GM21717 (cell line): ENCODE measurements around the gene SLC22A15.
"Not testable (repeated sequence)": the region's sequence is repeated elsewhere in the genome, so short reads cannot be mapped to it uniquely, and the experiment has no call there.

ENCODE experiments used
- ATAC-seq: cut with Tn5 transposase; IDR thresholded peaks from one replicate; pipeline ENCODE4 v1.9.1; 2021; ENCODE audit warnings: mild to moderate bottlenecking, moderate library complexity; ENCODE audit not compliant: unreplicated experiment

SLC22A15 gene

DNA sequence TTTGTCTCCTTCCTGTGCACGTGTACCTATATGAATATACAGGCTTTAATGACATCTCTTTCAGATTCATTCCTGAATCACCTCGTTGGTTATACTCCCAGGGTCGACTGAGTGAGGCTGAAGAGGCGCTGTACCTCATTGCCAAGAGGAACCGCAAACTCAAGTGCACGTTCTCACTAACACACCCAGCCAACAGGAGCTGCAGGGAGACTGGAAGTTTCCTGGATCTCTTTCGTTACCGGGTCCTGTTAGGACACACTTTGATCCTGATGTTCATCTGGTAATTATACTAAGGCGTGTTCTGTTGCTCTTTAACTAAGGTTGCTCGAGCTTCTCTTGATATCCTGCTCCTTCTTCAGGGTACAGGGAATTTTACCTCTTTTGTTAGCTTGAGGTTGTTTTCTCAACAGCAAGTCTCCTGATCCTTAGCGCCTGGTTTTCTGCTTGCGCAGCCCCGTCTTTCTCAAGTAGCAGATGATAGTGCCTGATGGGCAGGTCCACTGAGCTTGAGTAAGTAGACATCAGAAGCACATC, 55.1 kb downstream of the SLC22A15 start:
- no peak for ATAC-seq

DNA sequence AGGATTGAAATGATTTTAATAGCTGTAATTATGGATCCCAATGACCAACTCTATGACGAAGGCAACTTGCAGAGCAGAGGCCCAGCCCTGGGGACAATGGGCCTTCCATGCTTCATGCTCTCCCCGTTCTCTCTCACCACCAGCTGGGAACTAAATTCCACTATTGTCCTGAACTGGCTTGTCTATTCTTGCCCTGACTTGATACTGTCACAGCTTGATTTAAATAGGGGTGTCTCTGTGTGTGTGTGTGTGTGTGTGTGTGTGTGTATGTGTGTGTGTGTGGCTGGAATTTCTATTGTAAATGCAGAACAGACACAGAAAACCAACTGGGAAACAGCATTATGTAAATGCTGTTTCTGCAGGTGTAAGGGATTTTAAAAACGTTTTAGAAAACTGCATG, 57.0 kb downstream of the SLC22A15 start:
- no peak for ATAC-seq

DNA sequence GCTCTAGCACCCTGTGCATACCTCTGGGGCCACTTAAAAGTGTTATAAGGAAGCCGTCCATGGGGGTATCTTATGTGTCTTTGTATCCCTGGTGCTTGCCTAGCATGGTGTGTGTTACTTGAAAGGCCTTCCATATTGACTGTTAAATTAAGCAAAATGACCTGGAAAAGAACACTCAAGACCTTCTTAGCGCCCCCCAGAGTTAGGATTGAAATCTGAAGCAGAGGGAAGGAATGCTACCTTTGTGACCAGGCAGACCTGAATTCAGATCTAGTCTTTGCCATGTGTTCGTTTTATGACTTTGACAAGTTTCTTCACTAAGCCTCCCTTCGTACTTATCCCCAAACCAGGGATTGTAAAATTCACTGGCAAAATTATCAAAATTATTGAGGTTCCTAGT, 59.9 kb downstream of the SLC22A15 start:
- ATAC-seq = no peak

DNA sequence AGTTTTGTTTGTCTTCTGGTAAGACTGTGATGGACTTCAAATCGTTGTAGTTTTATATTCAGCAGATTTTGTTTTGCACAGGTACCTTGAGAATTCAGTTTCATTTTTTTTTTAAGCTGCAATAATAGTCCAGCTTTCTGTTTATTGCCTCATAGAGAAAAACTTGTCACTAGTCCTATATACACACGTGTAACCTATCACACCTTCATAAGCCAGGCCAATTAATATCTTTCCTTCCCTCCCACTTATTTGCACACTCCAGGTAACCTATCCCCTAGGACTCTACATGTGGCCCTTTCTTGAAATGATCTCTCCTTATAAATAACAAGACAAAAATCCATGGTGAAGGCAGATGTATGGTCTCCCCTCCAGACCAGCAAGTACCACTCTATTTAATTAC, 62.4 kb downstream of the SLC22A15 start:
- ATAC-seq = no peak

DNA sequence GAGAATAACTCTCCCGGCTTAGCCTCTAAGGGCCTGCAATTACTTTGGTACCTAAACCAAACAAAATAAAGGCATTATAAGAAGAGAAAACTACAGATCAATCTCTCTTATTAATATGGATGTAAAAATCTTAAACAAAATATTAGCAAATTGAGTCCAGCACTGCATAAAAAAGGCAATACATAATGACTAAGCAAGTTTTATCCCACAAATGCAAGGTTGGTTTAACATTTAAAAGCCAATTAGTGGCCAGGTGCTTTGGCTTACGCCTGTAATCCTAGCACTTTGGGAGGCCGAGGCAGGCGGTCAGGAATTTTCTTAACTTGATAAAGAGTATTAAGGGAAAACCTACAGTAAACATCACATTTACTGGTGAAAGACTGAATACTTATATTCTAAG, 67.8 kb downstream of the SLC22A15 start:
- no peak for ATAC-seq

DNA sequence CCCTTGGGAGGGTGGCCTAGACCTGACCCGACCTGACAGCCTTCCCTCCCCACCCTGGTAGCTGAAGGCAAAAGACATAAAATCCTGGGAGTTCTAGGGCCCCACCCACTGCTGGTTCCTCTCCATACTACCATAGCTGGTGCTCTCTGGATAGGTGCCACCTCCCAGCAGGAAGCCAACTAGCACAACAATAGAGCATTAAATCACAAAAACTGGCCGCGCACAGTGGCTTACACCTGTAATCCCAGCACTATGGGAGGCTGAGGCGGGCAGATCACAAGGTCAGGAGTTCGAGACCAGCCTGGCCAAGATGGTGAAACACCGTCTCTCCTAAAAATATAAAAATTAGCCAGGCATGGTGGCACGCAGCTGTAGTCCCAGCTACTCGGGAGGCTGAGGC, 70.6 kb downstream of the SLC22A15 start:
- ATAC-seq = not testable (repeated sequence)

DNA sequence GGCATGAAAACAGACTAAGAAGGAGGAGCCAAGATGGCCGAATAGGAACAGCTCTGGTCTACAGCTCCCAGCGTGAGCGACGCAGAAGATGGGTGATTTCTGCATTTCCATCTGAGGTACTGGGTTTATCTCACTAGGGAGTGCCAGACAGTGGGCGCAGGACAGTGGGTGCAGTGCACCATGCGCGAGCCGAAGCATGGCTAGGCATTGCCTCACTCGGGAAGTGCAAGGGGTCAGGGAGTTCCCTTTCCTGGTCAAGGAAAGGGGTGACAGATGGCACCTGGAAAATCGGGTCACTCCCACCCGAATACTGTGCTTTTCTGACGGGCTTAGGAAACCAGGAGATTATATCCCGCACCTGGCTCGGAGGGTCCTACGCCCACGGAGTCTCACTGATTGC, 75.6 kb downstream of the SLC22A15 start:
- not testable (repeated sequence) for ATAC-seq

DNA sequence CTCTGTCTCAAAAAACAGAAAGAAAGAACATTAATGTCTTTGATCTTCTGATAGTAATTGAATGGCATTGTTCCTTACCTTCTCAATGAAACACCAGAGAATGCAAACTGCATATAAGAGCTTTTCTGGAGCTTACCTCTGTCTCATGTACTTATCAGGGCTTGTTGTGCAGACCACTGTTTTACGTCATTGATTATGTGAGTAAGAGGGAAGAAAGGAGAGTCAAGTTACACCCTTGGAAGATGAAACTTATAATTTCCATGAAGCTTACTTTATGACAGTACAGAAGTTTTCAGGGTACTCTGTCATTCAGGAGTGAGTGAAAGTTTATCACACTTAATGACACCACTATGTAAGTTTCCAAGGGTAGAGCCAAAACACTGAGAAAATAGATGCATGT, 85.9 kb downstream of the SLC22A15 start:
- no peak for ATAC-seq

DNA sequence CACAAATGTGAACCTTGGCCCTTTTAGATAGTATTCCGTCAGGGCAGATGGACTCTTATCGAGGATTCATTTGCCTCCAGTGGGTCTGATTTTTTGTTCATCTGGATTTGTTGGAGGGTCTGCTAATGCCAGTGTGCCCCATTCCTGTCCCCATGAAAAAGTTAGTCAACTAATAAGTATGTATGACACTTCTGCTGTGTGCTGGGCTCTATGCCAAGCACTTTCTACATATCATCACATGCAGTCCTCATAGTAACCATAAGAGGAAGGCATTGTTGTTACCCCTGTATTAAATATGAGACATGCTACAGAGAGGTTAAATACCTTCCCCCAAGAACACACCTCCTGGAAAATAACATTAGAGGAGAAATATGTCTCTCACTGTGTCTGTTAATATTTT, 88.3 kb downstream of the SLC22A15 start:
- ATAC-seq = no peak

DNA sequence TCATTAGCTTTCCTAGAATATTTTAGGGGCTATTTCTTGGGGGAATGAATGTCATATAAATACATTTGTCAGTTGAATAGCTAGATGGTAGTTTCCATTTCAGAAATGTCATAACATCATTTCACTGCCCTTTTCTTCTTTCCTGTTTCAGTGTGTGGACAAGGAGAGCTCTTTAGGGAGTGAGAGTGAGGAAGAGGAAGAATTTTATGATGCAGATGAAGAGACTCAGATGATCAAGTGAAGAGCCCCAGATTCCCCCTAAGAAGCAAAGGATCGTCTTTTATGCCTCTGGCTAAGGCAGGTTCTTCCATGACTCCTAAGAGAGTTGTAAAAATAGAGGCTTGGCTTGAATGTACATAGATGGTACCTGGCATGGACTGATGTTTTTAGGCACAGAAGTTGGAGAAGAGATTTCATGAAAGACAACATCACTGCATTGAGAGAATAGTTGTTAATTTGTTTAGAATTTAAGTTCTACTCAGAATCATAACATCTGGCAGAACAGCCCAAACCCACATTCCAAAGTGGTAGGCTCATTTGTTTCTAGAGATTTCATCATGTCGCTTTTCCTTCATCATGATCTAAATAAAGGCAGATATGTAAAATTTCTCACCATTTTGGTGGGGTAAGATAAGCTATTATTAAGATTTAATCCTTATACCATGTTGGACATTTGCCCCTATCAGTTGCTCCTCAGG, 90.7 kb downstream of the SLC22A15 start:
- ATAC-seq = no peak

DNA sequence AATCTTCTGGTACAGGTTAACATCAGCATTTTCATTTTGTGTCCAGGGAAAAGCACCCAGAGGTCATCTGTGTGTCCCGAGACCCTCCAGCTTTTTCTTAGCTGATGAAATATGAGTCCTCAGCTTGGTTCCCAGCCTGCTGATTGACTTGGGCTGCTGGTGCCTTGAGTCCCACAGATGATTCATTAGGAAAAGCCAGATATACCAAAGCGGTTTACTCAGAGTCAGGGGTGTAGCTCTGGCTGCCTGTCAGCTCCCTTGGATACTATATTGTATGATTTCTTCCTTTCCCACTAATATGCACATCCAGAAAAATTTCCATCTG, 91.2 kb downstream of the SLC22A15 start:
- ATAC-seq = no peak

DNA sequence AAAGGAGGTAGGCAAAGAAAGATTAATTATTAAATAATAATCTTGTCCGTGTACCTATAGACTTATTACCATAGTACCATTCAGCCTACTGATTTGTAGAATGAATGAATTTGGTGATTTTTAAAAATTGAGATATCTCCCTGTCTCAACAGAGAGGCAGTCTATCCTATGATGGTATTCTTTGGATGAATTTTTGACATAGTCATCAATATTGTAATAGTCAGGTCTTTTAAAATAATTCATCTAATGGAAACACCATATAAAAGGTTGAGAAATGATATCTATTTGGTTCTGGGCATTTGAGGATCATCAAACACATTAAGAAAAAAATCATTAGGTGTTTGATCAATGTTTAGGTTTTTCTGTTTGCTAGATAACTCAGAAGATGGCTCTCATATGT, 99.3 kb downstream of the SLC22A15 start:
- ATAC-seq = no peak

DNA sequence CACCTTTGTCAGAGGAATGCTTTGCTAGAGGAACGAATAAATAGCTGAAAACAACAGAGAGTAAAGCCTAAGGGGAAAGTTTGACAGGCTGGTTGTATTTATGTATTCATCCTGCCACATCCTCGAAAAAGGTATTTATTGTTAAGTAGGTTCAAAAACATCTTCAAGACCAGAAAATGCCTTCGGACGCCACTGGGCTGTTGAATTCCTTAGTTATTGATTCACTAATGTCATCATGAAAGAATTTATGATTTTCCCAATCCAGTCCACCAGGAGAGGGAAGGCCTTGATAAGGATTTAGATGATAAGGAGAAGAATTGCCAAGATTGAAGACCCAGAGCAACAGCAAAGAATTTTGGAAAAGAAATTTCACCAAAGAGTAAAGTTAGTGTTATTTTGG, 99.7 kb downstream of the SLC22A15 start:
- ATAC-seq = no peak

DNA sequence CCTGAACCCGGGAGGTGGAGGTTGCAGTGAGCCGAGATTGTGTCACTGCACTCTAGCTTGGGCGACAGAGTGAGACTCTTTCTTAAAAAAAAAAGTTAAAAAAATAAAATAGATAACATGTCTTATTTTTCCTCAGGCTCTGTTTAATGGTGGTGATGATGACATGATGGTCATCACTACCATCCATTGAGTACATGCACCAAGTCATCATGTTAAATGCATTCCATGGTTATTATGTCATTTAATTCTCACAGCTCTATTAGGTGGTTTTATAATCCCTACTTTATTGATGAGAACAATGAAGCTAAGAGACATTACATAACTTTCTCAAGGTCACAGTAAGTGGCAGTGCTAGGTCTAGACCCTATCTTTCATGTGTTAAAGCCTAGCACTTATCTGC, 100.5 kb downstream of the SLC22A15 start:
- no peak for ATAC-seq

DNA sequence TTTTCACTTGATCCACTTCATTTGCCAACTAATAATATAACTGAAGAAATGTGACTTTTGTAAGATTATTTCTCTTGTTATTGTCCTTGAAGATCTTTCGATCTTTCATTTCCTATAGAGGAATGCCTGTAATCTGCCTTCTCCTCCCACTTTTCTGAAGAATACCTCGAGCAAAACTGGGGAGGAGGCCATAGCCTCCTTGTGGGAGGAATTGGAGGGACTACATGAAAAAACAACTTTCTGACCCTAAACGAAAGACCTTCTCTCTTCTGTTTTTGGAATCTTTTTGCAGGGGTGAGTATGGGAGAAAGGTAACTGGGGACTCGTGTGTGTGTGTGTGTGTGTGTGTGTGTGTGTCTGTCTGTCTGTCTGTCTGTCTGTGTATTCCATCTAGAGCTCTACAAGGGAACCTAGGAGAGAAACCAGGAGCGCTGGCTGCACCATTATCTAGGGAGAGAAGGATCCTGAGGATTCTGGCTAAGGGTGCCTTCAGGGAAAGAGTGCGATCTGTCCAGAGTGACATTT, 102.4 kb downstream of the SLC22A15 start:
- ATAC-seq = no peak

DNA sequence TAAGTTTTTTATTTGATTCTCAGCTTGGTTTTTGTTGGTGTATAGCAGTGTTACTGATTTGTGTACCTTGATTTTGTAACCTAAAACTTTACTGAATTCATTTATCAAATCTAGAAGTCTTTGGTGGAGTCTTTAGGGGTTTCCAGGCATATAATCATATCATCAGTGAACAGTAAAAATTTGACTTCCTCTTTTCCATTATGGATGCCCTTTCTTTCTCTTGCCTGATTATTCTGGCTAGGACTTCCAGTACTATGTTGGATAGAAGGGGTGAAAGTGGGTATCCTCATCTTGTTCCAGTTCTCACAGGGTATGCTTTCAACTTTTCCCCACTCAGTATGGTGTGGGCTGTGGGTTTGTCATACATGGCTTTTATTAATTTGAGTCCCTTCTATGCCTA, 111.3 kb downstream of the SLC22A15 start:
- ATAC-seq = no peak

DNA sequence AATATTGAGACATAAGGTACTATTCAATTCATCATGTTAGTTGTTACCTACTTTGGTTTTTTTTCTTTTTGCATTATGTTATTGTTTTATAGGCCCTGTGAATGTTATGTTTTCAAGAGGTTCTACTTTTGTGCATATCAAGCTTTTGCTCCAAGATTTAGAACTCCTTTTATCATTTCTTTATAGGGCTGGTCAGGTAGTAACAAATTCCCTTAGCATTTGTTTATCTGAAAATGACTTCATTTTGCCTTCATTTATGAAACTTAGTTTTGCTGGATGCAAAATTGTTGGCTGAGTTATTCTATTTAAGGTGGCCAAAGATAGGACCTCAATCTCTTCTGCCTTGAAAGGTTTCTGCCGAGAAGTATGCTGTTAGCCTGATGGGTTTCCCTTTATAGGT, 113.6 kb downstream of the SLC22A15 start:
- ATAC-seq = no peak

DNA sequence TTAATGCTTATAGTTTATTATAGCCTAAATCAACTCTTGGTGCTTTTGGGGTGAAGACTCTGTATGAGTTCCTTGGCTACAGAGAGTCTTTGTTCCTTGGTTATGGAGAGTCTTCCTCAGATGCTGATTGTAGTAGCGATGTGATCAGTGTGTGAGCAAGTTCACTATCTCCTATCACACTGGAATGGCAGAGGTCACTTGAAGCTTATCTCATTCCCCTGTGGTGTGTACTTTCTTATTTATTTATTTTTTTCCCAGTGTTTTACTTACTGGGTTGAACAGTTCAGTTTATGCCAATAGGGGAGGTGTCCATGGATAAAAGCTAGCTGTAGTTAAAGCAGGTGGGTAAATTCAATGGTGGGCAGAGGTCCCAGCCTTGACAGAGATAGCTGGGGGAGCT, 114.8 kb downstream of the SLC22A15 start:
- ATAC-seq = no peak

DNA sequence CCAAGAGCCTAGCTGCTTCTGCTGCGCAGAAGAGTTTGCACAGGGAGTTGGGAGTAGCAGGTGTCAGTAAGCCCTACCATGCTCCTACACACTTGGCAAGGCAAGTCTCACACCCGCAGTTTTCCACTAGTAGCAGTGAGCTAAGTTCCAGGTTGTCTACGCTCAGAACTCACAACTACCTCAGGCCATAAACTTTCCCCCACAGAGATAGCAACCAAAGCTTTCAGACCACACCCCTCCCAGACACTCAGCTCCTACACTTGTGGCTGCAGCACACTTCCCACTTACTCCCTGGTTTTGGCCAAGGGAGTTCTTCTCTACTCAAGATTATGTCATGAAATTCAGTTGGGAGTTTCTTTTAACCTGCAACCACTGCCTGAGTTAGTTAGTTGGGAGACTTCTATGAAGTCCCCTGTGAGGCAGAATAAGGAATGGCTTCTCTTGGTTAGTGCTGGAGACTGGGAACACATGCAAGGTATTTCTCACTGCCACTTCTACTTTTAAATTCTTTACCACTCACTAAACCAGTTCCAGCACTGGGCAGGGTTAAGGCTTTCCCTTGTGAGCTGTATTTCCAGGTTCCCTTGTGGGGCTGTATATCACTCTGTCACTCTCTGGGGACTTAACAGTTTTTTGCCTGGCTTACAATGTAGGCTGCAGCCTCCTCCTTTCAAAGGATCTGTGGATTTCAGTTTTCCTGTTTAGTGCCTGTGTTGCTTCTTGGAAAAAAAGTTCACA, 116.6 kb downstream of the SLC22A15 start:
- no peak for ATAC-seq

DNA sequence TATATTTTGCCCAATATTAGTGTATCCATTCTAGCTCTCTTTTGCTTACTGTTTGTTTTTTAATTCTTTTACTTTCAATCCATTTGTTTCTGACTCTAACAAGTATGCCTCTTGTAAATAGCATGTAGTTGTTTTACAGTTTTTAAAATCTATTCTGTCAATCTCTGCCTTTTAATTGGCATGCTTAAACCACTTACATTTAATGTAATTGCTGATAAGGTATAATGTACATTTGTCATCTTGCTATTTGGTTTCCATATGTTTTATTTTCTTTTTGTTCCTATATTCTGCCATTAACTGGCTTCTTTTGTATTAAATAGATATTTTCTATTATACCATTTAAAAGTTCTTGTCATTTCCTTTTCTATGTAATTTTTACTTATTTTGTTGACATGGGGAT, 118.7 kb downstream of the SLC22A15 start:
- ATAC-seq = no peak

DNA sequence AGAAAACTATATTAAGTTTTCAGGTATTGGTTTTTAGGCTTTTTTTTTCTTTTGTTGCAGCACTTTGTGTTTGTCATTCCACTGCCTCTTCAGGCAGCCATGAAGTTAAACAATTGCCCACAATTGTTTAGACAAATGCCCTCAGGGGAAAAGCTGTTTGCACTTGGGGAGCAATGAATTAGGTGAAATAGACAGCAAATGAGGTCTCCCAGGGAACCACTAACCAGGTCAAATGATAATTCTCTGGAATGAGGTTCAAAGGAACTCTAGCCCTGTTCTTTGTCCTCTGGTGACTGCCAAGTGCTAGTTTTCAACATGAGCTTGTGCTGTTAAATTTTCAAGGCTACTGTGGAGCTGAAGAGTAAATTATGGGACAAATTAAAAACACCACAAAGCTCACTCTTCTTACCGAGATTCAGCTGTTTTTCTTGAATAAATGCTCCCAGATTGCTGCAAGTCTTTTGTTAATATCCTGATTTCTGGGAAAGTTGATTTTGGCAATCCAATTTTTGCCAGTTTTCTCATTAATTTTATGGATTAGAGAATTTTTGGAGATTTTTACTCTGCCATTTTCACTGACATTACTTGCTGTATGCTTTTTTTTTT, 119.8 kb downstream of the SLC22A15 start:
- ATAC-seq = no peak

DNA sequence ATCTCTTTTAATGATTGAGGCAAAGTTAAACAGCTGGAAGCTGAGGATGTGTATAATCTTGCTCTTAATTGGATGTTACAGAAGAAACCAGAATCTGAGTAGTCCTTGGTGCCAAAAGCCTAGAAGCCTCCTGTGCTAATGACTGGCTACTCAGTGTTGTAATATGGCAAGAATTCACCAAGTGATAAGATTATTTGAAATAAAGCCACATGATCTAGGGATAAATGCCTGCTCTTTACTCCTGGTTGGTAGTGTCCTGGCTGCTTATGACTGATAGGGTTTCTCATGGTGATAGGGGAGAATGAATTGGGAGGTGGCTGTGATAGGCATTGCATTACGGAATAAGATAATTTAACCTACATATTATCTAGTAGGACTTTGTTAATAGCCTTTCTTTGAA, 121.3 kb downstream of the SLC22A15 start:
- no peak for ATAC-seq
